Ascending aorta (tissue), 2 donors: ENCODE measurements around the gene MARCHF3. TPM values are rescaled to one million over a fixed set of nuclear protein-coding genes. Genes with fewer than 3 reads are reported as not detected.

Source experiments
- DNase-seq, 2 donors: peaks; one replicate each; pipeline ENCODE4 v3.0.0-alpha.2; 2019; ENCODE audit warnings: low spot score in 2 of 2
- H3K27ac ChIP-seq, 2 donors: fragments of 200-600 bp; sonication (generic); one replicate each; pipeline ENCODE4 v1.5.1; 2016 to 2017; ENCODE audit warnings: mild to moderate bottlenecking in 1 of 2
- H3K27me3 ChIP-seq: fragments of 200-600 bp; sonication (generic); one replicate; pipeline ENCODE4 v1.5.1; 2017
- H3K36me3 ChIP-seq, 2 donors: fragments of 200-600 bp; sonication (generic); one replicate each; pipeline ENCODE4 v1.5.1; 2016
- H3K4me1 ChIP-seq, 2 donors: fragments of 200-600 bp; sonication (generic); one replicate each; pipeline ENCODE4 v1.5.1; 2016 to 2017; ENCODE audit warnings: mild to moderate bottlenecking in 1 of 2
- H3K4me3 ChIP-seq, 2 donors: fragments of 200-600 bp; sonication (generic); one replicate each; pipeline ENCODE4 v1.5.1; 2016 to 2017; ENCODE audit warnings: mild to moderate bottlenecking in 1 of 2
- H3K9me3 ChIP-seq, 2 donors: fragments of 200-600 bp; sonication (generic); one replicate each; pipeline ENCODE4 v1.5.1; 2016
- CTCF ChIP-seq, 3 experiments: fragments of 200-600 bp in 2 of 3; fragments of 450-650 bp in 1 of 3; sonication (generic) in 2 of 3; IDR thresholded peaks; one replicate each; pipeline ENCODE4 v1.5.1; 2016 to 2019; ENCODE audit warnings: antibody characterized with exemption in 3 of 3, mild to moderate bottlenecking in 1 of 3, moderate library complexity in 1 of 3
- intact Hi-C: fragments of 100-400 bp; cut with DNase I; formaldehyde crosslinking; loops from one replicate; pipeline ENCODE4 v1.15.1; 2023
- total RNA-seq: library from RNA; depleted of rRNA; stranded (reverse); fragments of >200 nt; gene quantifications from one replicate; pipeline ENCODE4 v1.1.0, GENCODE V29; 2016

The MARCHF3 gene
- total RNA-seq, 1 donor from 2014 or later = 22.6 TPM

- no peak overlapping the region for H3K4me3 ChIP-seq
- no peak for DNase-seq
- intact Hi-C loops = no loop called here
- H3K27me3 ChIP-seq = no peaks in the 10 kb centered on the region
- no peak for TF ChIP-seq CTCF (IDR thresholded peaks at IDR 0.05)
- H3K36me3 ChIP-seq = no peaks in the 10 kb centered on the region
- no peaks in the 10 kb centered on the region for H3K9me3 ChIP-seq
- peaks cover 0 to 2% of the 10 kb centered on the region in 2 donors for H3K4me1 ChIP-seq
- no peak overlapping the region for H3K27ac ChIP-seq
Measured at GRCh38 chr5:126995689-126996088, 34.7 kb downstream of the MARCHF3 start.

- H3K4me3 ChIP-seq = no peak overlapping the region
- intact Hi-C loops = no loop called here
- no peak overlapping the region for H3K27ac ChIP-seq
- no peaks in the 10 kb centered on the region for H3K9me3 ChIP-seq
- H3K36me3 ChIP-seq = no peaks in the 10 kb centered on the region
- no peaks in the 10 kb centered on the region for H3K27me3 ChIP-seq
- no peak for TF ChIP-seq CTCF (IDR thresholded peaks at IDR 0.05)
- peaks cover 0 to 2% of the 10 kb centered on the region in 2 donors for H3K4me1 ChIP-seq
- DNase-seq = no peak
Measured at GRCh38 chr5:126995039-126995438, 35.3 kb downstream of the MARCHF3 start.

- DNase-seq = no peak
- no peaks in the 10 kb centered on the region for H3K36me3 ChIP-seq
- no peak overlapping the region for H3K4me3 ChIP-seq
- H3K27me3 ChIP-seq = no peaks in the 10 kb centered on the region
- H3K27ac ChIP-seq = no peak overlapping the region
- H3K9me3 ChIP-seq = no peaks in the 10 kb centered on the region
- peaks cover 0 to 2% of the 10 kb centered on the region in 2 donors for H3K4me1 ChIP-seq
- no peak for TF ChIP-seq CTCF (IDR thresholded peaks at IDR 0.05)
- intact Hi-C loops = no loop called here
Measured at GRCh38 chr5:126994485-126994884, 35.9 kb downstream of the MARCHF3 start.

GRCh38 chr5:126988021-126988569, 42.3 kb downstream of the MARCHF3 start:
- intact Hi-C loops = no loop called here

GRCh38 chr5:126987271-126987899, 43.0 kb downstream of the MARCHF3 start:
- Histone ChIP-seq H3K27me3 (no peaks in the 10 kb centered on the region), H3K27ac (no peak overlapping the region), H3K36me3 (no peaks in the 10 kb centered on the region), H3K4me1 (no peaks in the 10 kb centered on the region), H3K9me3 (no peaks in the 10 kb centered on the region), H3K4me3 (no peak overlapping the region)
- DNase-seq = no peak
- intact Hi-C loops = no loop called here
- TF ChIP-seq CTCF (IDR thresholded peaks at IDR 0.05) = no peak

More at GRCh38 chr5:126988021-126988569, 42.3 kb downstream of the MARCHF3 start:
- no peak overlapping the region for H3K27ac ChIP-seq
- H3K4me1 ChIP-seq = no peaks in the 10 kb centered on the region
- H3K9me3 ChIP-seq = no peaks in the 10 kb centered on the region
- DNase-seq = no peak
- no peak overlapping the region for H3K4me3 ChIP-seq
- no peaks in the 10 kb centered on the region for H3K27me3 ChIP-seq
- no peak for TF ChIP-seq CTCF (IDR thresholded peaks at IDR 0.05)
- no peaks in the 10 kb centered on the region for H3K36me3 ChIP-seq
